Measurements from ENCODE around the gene TSR3.
"Not testable (repeated sequence)": the region's sequence is repeated elsewhere in the genome, so short reads cannot be mapped to it uniquely, and the experiment has no call there.

TSR3 gene

DNA sequence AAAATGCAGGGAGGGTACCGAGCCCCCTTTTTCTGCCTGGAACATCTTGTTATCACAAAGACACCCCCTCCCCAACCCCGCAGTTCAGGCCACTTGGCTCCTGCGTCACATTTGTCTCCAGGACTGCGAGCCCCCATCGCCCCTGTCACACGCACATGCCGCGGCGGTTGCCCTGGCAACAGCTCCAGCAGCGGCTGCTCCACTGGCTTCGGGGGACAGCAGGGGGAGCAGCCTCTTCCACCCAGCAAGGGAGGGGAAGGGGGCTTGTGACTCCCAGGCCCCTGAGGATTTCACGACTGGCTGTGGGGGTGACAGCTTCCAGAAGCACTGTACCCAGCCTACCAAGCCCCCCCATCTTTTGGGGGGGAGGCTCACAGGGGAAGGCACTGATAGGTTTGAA is 15.7 kb downstream of the TSR3 start:
- no peak for DNase-seq

DNA sequence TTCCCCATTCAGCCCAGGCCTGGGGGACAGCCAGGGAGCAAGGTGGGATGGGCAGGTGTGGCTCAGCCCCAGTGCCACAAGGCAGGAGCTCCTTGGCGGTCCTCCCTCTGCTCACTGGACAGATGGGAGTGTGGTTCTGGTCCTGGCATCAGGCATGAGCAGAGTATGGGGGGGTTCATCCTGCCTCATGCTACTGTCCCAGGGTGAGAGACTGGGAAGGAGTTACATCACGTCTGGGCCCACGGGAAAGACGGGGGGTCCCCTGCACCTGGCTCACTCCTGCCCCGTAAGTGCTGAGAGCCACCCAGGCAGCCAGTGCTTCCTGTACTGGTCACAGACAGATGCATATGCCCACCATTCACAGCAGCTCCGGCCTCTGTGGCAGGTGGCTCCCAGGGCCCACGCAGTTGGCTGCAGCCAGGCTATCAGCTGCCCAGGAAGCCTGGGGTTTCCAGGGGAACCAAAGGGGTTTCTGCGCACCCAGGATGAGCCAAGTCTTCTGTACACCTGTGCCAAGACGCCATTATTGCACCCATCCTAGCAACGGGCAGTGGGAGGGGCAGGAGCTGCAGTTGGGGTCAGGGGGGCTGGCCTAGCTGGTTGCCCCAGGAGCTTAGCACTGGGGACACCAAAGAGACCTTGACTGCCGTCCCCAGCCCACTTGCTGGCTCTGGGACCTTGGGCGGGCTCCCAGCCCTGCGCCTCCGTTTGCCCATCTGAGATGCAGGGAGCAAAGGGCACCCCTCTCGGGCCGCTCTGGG is 16.3 kb downstream of the TSR3 start:
- DNase-seq, result no peak

GRCh38 chr16:1334739-1335138 is 16.9 kb downstream of the TSR3 start:
- DNase-seq, result no peak

DNA sequence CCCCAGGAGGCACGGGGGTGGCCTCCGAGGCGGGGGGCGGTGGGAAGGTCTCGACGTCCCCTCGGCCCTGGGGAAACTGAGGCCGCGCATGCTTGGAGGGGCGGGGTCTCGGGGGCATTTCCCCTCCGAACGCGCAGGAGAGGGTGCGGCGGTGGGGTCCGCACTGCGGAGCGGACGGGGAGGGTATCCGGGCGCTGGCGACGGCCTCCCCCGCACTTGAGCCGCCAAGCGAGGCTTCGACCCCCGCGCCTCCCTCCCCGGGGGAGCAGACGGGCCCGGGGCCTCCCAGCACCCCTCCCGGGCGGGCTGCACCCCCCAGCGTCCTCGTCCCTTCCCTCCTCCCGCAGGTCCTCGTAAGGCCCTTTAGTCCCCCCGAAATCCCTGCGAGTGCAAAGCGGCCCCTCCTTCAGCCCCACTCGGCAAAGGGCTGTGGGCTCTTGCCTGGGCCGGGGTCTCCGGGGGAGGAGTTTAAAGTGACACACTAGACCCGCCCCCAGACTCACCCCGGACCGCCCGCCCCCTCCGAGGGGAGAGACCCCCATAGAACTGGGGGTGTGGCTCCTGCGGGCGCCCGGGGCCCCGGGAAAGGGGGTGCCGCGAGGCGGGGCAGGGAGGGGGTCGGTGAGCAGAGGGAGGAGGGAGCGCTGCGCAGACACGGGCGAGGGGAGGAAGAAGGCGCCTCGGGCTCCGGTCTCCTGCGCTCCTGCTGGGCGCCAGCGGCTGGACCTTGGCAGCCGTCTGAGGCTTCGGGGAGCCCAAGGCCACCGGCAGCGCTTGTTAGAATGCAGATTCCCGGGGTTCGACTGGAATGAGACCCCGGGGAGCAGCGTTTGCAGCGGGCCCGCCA is 17.6 kb downstream of the TSR3 start:
- DNase-seq, result no peak

GRCh38 chr16:1333149-1333812 is 18.4 kb downstream of the TSR3 start, which contains the start of gene BAIAP3:
Gene BAIAP3 (plus strand): TSS chr16:1333645. CDS start chr16:1338550, 4,905 bp downstream.
- DNase-seq, result no peak

DNA sequence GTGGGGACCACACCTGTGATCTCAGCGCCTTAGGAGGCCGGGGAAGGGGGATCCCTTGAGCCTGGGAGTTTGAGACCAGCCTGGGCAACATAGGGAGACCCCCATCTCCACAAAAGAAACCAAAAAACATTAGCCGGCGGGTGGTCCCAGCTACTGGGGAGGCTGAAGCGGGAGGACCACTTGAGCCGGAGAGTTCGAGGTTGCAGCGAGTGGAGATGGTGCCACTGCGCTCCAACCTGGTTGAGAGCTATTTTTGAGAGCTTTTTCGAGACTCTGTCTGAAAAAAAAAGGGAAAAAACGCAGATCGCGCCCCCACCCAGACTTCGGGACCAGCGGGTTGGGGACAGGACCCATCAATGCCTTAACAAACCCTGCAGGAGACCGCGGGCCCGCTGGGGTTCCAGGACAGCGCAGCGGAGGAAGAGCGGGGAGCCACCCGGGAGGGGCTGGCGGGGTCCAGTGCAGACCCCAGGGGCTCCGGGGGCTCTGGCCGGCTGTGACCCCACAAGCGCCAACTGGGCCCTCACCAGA is 19.0 kb downstream of the TSR3 start:
- DNase-seq, result no peak

GRCh38 chr16:1331712-1332617 is 19.7 kb downstream of the TSR3 start:
- no peak for DNase-seq

DNA sequence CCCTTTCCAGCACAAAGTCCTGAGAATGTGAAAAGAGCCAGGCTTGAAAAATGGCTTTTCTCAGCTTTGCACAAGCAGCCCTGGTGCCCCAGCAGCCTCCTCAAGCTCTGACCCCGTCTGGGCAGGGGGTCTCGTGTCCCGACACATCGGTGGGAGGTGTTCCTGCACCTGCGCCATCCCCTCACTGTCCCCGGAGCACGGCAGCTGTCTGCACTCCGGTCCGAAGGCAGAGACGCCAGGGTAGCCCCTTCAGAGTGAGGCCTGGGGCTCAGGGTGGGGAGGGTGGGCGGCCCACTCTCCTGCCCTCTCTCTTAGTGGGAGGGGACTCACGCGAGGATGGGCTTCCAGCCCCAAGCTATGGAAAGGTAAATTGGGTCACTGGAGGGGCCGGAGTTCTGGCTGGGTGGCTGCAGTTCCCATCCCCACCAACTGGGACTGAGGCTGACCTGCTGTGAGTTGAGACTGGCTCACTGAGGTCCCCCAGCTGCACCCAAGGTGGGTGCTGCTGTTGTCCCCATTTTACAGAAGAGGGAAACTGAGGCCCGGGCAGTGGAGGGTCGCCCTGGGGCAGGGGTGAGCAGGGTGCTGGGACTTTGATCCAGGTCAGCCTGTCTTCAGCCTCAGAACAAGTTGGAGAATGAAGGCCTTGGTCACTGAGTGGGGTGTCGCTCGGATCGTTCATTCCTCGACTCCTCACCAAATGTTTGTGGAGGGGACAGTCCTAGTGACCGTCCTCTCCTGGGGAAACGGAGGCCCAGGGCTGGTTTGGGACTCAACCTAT is 20.6 kb downstream of the TSR3 start:
- no peak for DNase-seq

DNA sequence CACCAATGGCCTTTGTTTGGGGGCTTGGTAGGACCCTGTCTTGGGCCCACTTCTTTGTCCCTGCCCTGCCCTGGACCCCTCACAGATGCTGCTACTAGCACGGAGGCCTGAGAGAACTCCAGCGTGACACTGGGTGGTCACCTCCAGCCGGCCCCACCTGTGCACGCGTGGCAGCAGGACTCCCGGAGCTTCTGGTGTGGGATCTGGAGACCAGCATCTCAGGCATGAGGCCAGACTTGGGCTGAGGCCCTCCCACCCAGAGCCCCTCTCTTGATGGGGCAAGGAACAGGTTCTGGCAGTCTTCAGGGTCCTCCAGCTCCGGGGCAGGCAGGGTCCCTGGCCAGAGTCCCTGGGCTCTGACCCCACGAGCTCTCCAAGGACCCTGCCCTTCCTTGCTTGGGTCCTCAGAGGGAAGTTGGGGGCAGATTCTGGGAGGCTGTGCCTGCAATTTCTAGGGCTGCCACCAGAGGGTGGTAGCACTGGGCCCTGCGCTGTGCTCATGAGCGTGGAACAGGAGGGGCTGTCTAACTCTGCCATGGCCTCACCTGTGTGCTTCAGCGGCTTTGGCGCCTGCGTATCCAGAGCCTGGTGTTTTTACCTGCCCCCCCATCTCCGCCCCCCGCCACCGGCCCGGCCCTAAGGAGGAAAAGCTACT is 21.3 kb downstream of the TSR3 start:
- no peak for DNase-seq

DNA sequence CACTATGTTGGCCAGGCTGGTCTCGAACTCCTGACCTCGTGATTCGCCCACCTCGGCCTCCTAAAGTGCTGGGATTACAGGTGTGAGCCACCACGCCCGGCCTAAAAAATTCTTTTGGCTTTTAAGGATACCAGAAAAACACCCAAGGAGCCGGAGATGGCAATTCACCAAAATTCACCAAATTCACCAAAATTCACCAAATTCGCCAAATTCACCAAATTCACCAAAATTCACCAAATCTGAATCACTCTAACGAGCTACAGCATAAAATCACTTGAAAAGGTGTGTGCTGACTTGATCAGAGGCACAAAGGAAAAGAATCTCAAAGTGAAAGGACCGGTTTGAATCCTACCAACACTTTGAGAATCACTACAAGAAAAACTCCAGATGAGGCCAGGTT is 22.7 kb downstream of the TSR3 start:
- not testable (repeated sequence) for DNase-seq

- not testable (repeated sequence) for DNase-seq
These were observed 23.5 kb downstream of the TSR3 start for GRCh38 chr16:1328136-1328535.

GRCh38 chr16:1327619-1327947 is 24.1 kb downstream of the TSR3 start:
- no peak for DNase-seq

DNA sequence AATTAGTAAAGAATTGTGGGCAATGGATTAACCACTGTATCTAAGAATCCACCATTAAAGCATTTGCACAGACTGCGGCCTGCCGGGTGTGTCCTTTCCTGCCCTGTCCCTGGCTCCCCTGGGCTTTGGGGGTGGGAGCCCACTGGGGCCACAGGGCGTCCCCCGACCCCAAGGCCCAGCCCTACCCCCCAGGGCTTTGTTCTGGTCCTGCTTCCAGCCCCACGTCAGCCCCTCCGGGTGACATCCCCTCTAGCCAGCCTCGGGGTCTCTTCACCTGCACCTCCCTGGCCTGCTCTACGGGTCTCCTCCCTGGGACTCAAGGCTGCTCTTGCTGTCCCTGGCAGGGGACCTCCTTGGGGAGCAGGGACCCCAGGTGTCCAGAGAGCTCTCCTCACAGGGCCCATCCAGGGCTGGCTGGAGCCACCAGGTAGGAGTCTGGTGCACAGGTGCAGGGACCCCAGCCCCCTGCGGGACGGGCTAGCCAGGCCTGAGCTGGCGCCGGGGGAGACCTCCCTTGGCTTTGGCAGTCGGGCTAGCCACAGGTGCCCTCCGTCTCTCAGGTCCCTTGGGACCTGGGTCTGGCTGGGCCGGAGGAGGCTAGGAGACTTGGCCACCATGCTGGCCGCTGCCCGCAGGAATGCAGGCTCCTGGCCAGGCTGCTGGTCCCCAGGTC is 24.6 kb downstream of the TSR3 start:
- no peak for DNase-seq

GRCh38 chr16:1326391-1326790 is 25.3 kb downstream of the TSR3 start:
- no peak for DNase-seq

- no peak for DNase-seq
These were observed 25.9 kb downstream of the TSR3 start for GRCh38 chr16:1325673-1326371.

GRCh38 chr16:1325261-1325660 is 26.4 kb downstream of the TSR3 start:
- no peak for DNase-seq

DNA sequence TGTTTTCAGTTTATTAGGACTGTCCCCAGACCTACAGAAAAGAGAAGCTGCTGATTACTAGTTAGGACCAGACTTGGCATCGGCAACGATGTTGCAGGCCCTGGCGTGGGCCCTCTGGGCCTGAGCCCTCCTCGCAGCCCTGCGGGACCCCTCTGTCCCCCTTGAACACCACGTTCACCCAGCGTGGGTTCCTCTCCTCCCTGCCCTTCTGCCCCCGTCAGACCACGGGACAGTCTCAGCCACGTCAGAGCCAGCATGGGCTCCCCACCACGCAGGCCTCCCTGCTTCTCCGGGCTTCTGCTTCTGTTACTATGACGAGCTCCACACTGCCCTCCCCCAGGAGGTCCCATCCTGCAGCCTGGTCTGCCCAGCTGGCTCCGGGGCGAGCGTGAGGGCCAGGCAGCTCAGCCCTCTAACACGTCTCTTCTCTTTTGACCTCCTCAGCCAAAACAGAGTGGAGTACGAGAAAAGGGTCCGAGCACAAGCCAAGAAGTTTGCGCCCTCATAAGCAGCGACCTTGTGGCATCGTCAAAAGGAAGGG is 27.3 kb downstream of the TSR3 start:
- no peak for DNase-seq

DNA sequence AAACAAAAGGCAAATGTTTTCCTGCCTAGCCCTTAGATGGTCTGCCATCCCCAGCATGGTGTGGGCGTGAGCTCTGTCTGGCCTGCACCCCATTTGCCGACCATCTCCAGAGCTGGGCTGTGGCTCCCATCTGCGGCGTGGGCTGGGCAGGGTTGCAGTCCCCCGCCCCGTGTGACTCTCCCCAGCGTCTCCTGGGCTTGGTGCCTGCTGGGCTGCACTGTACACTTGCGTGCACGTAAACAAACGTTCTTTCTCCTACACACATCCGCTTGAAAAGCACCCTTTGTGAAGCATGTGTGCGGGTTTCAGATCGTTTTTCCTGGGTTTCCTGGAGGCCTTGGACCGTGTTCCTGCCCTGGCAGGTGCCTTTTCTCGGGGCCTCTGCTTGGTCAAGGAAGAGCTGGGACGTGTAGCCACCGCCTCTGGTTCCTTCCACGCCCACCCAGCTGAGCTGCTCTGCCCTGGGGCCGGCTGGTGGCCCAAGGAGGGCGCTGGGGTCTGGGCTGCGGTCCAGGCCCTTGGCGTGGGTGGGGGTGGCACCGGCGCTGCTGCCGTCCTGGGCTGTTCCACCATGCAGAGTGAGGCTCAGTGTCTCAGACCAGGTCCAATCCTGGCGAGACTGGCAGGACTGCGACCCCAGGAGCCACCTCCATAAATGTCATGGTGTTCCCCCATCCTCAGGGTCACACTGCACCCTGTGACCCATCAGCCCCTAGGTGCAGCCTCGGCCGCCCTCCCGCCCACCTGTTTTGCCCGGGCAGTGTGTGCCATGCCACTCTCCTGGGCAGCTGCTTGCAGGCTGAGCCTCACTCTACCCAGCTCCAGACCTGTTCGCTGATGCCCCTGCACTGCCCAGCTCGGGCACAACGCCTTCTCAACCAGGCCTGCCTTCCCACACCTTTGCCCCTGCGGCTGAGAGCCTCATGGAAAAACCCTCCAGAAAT is 28.1 kb downstream of the TSR3 start:
- DNase-seq, result no peak
